Stimulated activated CD8-positive, alpha-beta memory T cell treated with anti-CD3 and anti-CD28 coated beads, Interleukin-4, amount 100 ng/mL, for 48 hours (primary cell): ENCODE results near the gene LINC01488.

ENCODE experiments used
- DNase-seq: peaks from one replicate; pipeline ENCODE4 v3.0.0-alpha.2; 2020

The LINC01488 gene

DNA sequence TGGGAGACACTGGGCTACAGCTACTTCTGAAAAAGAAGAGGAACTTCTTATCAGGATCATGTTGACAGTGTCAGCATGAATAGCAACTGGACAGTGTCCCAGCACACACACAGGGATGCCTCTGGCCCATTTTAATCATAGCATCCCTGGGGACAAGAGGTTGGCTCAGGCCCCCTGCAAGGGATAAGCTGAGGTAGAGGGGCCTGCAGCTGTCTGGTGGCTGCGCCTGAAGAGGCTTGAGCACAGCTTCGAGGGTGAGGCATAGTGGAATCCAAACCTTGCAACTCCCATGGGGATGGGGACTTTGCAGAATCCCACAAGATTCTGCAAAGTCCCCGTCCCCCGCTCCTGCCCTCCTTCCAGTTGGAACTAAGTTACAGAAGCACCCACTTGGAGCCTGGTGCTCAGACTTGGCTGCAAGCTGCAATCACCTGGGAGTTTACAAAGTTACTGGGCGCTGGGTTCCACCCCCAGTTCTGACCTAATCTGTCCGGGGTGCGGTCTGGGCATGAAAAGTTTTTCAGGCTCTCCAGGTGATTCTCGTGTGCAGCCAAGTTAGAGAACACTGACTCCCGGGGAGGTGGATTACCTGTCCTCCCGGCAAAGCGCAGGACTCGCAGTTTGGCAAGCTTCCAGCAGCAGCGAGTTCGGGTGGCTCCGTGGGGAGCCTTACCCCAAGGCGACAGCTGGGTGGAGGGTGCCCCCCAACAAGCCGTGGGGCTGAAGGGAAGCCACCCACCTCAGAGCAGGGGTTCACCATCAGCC is 16.0 kb upstream of the LINC01488 start:
- no peak for DNase-seq

DNA sequence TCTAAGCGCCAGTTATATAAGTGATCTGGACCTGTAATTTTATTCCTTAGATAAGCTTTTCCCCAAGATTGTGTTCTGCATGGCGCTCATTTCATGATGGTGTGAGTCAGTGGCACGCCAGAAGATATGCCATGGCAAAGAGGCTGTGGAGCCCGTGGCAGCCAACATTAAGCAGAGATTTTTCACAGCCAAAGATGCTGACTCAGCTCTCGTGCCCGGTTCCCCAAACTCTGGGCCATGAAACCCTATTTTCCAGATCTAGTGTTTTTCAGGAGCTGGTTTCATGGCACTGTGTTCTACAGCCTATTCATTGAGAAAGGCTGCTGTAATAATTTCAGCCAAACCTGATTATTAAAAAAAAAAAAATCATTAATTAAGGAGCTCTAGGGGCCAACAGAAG is 15.4 kb upstream of the LINC01488 start:
- no peak for DNase-seq

GRCh38 chr11:69467196-69467595 is 14.3 kb upstream of the LINC01488 start:
- no peak for DNase-seq

DNA sequence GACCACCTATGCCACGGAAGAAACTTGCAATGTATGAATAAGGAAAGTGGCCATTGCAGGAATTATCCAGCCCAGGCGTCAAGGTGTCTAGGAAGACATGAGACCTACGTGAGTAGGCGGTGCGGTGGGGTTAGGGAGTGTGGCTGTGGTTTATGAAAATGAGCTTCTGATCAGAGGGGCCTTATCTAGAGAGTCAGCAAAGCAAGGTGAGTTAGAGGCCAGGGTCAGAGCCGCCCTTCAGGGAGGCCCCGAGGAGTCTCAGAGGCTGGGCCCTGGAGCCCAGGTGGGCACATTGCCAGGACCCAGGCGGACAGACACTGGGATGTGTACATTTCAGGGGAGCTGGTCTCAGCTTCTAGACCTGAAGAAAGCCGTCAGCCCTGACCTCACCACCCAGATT is 13.8 kb upstream of the LINC01488 start:
- no peak for DNase-seq

- DNase-seq: no peak
Observed at GRCh38 chr11:69468221-69468620, 13.2 kb upstream of the LINC01488 start.

DNA sequence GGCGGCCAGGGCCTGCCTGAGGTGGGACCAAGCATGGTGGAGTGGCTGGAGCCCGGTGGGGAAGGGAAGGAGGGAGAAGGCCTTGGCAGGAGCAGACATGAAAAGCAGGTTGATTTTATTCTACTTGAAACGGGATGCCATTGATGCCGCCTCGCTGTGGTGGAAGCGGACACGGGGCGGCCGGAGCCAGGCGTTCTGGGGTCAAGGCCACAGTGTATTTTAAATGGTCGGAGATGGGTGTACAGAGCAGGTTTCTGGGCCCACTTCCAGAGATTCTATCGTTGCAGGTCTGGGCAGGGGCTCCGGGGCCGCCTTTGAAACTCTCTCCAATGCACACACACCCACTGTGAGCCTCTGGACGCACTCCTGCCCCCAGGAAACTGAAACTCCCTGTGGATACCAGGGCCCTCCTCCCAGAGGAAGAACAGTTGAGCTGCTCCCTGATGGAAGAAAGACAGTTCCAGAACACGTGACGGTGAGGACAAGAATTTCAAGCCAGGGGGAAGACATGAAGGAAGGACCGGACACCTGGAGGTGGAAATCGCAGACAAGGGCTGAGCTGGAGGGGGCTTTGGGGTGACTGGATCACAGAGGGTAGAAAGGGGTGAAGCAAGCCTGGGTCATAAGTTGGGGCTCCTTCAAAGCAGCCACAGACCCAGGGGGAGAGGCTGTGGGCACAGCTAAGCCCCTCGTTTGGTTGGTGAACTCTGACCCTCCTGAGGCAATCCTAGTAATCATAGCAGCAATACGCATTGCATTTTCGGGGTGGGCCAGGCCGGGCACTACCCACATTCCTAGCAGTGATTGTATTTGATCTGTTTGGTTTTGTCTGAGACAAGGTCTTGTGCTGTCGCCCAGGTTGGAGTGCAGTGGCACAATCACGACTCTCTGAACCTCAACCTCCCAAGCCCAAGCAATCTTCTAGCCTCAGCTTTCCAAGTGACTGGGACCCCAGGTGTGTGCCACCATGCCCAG is 12.3 kb upstream of the LINC01488 start:
- no peak for DNase-seq

- DNase-seq: no peak
Observed at GRCh38 chr11:69470301-69470700, 11.2 kb upstream of the LINC01488 start.

DNA sequence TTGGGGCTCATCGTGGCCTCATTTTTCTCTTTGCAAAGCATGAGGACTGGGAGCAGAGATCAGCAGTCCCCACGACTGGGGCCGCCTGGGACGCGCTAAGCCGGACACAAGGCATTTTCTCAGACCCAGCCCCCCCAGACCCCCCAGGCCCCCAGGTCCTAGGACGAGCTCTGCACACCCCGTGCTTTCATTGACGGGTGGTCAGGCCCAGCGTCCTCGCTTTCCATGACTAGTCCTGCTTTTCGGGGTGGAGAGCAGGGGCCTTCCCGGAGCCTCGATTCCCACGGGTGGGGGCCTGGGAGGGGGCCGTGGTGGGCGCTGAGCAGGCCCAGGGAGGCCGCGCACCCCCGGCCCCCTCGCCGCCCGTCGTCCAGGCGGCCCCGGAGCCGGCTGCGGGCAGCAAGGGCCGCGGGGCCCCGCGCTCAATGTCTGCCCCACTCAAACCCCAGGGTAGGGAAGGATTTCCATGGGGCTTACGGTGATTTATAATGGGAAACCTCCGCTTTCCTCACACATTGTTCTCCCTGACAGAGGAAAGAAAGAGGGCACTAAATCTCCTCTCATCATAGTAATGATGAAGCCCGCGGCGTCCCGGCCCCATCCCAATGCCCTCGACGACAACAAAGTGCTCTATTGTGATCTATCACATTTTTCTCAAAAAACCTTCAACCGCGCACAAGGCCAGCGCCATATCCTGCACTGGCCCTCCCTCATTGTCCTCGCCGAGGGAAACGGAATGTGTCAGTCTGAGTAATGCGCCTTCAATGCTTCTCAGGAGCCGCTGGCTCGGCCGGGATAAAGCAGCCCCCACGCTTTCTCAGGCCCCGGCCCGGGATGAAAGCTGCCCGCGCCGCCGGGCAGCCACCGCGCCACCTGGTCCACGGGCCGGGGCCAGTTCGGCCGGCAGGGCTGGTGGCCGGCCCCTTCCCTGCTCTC is 10.4 kb upstream of the LINC01488 start:
- DNase-seq: no peak

GRCh38 chr11:69471729-69472540 is 9.5 kb upstream of the LINC01488 start:
- no peak for DNase-seq

GRCh38 chr11:69472541-69473275 is 8.8 kb upstream of the LINC01488 start:
- no peak for DNase-seq

DNA sequence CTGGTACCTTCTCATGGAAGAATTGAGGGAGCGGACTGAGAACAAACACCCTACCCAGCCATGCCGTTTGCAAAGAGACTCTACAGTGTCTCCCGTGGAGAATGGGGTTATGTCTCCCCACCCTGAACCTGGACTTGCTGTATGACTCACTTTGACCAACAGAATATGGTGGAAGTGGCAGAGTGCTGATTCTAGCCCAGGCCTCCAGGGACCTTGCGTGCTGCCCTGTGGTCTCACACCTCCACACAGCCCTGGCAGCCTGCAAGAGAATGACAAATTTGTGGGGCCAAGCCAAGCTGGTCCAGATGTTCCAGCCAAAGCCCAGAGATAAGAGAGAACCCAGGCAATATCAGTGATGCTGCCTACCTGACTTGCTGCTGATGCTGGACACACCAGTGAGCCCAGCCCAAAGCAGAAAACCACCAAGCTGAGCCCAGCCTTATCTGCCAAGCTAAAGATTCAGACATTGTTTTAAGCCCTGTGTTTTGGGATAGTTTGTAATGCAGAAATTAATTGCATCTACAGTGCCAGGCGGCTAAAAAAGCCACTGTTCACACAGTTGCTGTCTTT is 8.1 kb upstream of the LINC01488 start:
- DNase-seq: no peak

GRCh38 chr11:69474736-69475135 is 6.7 kb upstream of the LINC01488 start:
- no peak for DNase-seq

DNA sequence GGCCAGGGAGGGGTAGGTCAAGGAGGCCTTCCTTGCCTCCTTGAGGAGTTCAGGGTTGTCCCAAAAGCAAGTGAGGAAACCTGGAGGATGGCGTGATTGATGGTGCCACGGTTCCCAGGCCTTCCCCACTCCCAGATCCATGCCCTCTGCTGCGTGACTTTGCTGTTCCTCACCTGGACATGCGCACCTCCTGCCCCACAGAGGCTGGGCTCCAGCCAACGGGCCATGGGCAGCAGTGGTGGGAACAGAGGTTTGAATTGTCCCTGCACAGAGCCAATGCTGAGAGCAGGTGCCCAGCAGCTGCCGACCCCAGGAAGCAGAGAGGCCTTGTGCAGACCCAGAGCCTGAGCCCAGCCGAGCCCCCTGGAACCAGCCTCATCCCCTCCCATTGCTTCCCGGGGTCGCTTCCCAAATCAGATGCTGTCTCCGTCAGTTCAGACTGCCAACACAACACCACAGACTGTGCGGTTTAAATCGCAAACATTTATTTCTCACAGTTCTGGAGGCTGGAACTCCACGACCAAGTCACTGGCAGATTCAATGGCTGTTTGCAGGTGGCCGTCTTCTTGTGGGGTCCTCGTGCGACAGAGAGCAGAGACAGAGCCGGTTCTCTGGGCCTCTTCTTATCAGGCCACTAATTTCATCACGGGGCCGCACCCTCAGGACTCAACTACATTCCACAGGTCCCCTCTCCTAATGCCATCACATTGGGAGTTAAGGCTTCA is 6.2 kb upstream of the LINC01488 start:
- DNase-seq: no peak

DNA sequence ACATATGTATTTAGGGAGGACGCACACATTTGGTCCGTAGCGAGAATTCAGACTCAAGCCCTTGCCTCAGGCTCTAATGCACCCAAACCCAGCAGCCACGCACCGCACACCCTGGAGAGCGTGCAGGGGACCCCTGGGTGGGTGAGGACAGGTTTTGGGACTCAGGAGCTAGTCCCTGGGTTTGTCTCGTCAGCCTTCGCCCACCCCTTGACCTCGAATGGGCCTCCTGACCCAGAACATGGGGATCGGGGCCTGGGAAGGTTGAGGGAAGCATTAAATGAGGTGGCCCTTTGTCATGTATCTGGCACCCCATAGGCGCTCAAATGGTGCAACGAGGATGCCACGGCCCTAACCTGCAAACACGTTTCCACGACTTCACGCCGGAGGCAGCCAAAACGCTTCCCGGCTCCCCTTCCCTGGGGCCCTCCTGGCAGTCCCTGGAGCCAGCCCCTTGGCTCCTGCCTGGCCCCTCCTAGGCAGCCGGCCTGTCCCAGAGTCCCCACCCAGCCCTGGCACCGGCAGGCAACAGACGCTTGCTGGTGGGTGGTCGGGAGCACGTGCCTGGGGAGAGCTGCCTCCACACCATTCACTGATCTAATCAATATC is 5.5 kb upstream of the LINC01488 start:
- DNase-seq: no peak

DNA sequence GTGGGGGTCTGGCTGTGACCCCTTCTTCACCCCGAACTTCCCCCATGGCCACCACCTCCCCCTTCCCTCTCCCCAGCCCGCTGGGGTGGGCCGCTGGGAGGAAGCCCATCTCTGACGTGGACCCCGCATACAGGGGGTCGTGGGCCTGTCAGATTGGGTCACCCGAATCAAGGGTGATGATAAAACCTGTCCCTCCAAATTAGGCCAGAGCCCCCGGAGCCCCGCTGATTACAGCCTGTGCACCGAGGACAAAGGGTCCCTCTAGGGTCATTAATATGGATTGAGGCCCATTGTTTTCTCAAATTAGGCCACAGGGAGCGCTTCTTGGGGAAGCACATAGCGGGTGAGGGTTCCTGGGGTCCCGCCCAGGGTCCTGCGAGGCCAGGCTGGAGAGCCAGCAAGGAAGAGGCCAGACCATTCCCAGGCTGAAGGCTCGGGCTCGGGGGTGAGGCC is 4.9 kb upstream of the LINC01488 start:
- no peak for DNase-seq

DNA sequence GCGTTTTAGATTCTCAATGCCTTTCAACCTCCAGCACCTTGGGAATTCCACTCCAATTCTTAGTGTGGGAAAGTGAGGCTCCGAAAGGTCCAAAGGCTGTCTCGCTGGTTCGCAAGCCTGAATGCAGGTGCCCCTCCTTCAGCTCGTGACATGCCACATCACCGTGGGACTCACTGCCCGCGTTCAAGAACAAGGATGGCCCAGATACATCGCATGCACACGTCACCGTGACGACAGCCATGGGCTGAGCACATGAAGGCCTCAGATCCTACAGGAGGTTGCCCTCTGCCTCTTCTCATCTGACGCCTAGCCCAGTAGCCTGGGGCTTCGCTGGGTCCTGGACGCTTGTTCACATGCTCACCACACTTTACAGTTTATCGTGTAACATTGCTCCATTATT is 4.4 kb upstream of the LINC01488 start:
- no peak for DNase-seq

- no peak for DNase-seq
Observed at GRCh38 chr11:69479591-69480271, 1.7 kb upstream of the LINC01488 start.

- no peak for DNase-seq
Observed at GRCh38 chr11:69480547-69481392, 693 bp upstream of the LINC01488 start.
